ENCODE results near the gene BCKDHB. TPM values are rescaled to one million over a fixed set of nuclear protein-coding genes. Genes with fewer than 3 reads are reported as not detected.

The BCKDHB gene
- total RNA-seq, 1 experiment from 2014 or later = 17.7 TPM

- CTCF ChIA-PET = interaction anchor here (1.0 to 1.7 kb wide), 2 partner anchors 10 to 123 kb away, joined by 3 to 8 read pairs; no protein-coding TSS in a partner anchor
- no TSS peak for BruUV-seq (replicated peaks)
- H3K27ac Mint-ChIP-seq (ENCODE audit: low read depth, unreplicated experiment) = no peak overlapping the region
- DNase-seq (ENCODE audit: unreplicated experiment) = peak; percentile 36
- no peak overlapping the region for H3K4me3 Mint-ChIP-seq (ENCODE audit: unreplicated experiment)
- no peaks in the 10 kb centered on the region for H3K4me1 Mint-ChIP-seq (ENCODE audit: insufficient read depth, unreplicated experiment)
- intact Hi-C loops (cut with micrococcal nuclease) = loop anchor here (5.0 to 10.0 kb wide), 4 partner anchors 138 to 270 kb away; no protein-coding TSS in a partner anchor
- H3K27me3 Mint-ChIP-seq (ENCODE audit: insufficient read depth, unreplicated experiment) = no peaks in the 10 kb centered on the region
- H3K9me3 Mint-ChIP-seq (ENCODE audit: unreplicated experiment) = no peaks in the 10 kb centered on the region
- POLR2A ChIA-PET = interaction anchor here (0.8 kb wide), 1 partner anchor 212 kb away, joined by 4 read pairs; no protein-coding TSS in a partner anchor
- H3K36me3 Mint-ChIP-seq (ENCODE audit: insufficient read depth, unreplicated experiment) = no peaks in the 10 kb centered on the region
- TF ChIP-seq, protein P1, sequence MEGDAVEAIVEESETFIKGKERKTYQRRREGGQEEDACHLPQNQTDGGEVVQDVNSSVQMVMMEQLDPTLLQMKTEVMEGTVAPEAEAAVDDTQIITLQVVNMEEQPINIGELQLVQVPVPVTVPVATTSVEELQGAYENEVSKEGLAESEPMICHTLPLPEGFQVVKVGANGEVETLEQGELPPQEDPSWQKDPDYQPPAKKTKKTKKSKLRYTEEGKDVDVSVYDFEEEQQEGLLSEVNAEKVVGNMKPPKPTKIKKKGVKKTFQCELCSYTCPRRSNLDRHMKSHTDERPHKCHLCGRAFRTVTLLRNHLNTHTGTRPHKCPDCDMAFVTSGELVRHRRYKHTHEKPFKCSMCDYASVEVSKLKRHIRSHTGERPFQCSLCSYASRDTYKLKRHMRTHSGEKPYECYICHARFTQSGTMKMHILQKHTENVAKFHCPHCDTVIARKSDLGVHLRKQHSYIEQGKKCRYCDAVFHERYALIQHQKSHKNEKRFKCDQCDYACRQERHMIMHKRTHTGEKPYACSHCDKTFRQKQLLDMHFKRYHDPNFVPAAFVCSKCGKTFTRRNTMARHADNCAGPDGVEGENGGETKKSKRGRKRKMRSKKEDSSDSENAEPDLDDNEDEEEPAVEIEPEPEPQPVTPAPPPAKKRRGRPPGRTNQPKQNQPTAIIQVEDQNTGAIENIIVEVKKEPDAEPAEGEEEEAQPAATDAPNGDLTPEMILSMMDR (IDR thresholded peaks at IDR 0.05; ENCODE audit: unreplicated experiment) = no peak
These were observed 230.4 kb downstream of the BCKDHB start for GRCh38 chr6:80336911-80337310.

DNA sequence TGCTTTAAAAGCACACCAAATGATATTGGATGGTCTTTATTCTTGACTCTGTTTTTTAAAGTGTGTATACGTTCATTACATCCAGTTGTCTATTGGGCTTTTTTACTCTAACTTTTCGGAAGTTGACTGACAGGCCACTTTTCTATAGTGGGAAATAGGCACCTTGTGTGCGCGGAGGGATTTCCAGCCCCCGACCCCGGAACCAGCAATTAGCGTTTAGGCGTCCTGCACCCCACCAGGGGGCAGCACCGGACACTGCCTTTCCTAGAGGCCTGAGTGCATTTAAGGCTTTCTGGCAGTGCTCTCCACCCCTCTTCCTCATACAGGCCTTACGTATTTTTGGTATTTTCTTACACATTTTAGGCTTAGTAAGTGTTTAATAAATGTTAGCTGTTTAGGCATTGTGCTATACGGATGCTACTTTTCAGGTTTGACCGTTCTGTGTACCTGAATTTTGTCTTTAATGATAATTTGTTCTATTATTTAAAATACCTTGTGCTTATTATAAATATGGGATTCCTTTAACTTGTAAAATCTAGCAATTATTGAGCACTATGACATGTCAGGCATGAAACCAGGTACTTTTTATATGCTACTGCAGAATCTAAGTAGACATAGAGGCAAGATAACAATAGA, 231.8 kb downstream of the BCKDHB start:
- H3K4me1 Mint-ChIP-seq (ENCODE audit: insufficient read depth, unreplicated experiment) = no peaks in the 10 kb centered on the region
- H3K4me3 Mint-ChIP-seq (ENCODE audit: unreplicated experiment) = no peak overlapping the region

GRCh38 chr6:80339421-80339820, 232.9 kb downstream of the BCKDHB start:
- H3K27me3 Mint-ChIP-seq (ENCODE audit: insufficient read depth, unreplicated experiment) = no peaks in the 10 kb centered on the region
- H3K27ac Mint-ChIP-seq (ENCODE audit: low read depth, unreplicated experiment) = no peak overlapping the region
- no peaks in the 10 kb centered on the region for H3K4me1 Mint-ChIP-seq (ENCODE audit: insufficient read depth, unreplicated experiment)
- H3K9me3 Mint-ChIP-seq (ENCODE audit: unreplicated experiment) = no peaks in the 10 kb centered on the region
- no peak for DNase-seq (ENCODE audit: unreplicated experiment)
- POLR2A ChIA-PET = no interaction called here
- no peaks in the 10 kb centered on the region for H3K36me3 Mint-ChIP-seq (ENCODE audit: insufficient read depth, unreplicated experiment)
- intact Hi-C loops (cut with micrococcal nuclease) = loop anchor here (5.0 to 10.0 kb wide), 4 partner anchors 135 to 268 kb away; no protein-coding TSS in a partner anchor
- TF ChIP-seq, protein P1 (IDR thresholded peaks at IDR 0.05; ENCODE audit: unreplicated experiment) = no peak
- no TSS peak for BruUV-seq (replicated peaks)
- H3K4me3 Mint-ChIP-seq (ENCODE audit: unreplicated experiment) = no peak overlapping the region
- CTCF ChIA-PET = interaction anchor here (0.6 kb wide), 1 partner anchor 11 kb away, joined by 3 read pairs; no protein-coding TSS in a partner anchor

More for the DNA sequence above, 231.8 kb downstream of the BCKDHB start:
- CTCF ChIA-PET = interaction anchor here (0.7 to 1.7 kb wide), 4 partner anchors 9 to 714 kb away, joined by 3 to 8 read pairs (median 3); no protein-coding TSS in a partner anchor
- POLR2A ChIA-PET = no interaction called here
- H3K27me3 Mint-ChIP-seq (ENCODE audit: insufficient read depth, unreplicated experiment) = no peaks in the 10 kb centered on the region
- no TSS peak for BruUV-seq (replicated peaks)
- DNase-seq (ENCODE audit: unreplicated experiment) = peak; percentile 63
- H3K36me3 Mint-ChIP-seq (ENCODE audit: insufficient read depth, unreplicated experiment) = no peaks in the 10 kb centered on the region
- TF ChIP-seq, protein P1 (IDR thresholded peaks at IDR 0.05; ENCODE audit: unreplicated experiment) = peak; percentile 55
- no peaks in the 10 kb centered on the region for H3K9me3 Mint-ChIP-seq (ENCODE audit: unreplicated experiment)
- intact Hi-C loops (cut with micrococcal nuclease) = loop anchor here (5.0 to 10.0 kb wide), 4 partner anchors 136 to 269 kb away; no protein-coding TSS in a partner anchor
- H3K27ac Mint-ChIP-seq (ENCODE audit: low read depth, unreplicated experiment) = no peak overlapping the region

DNA sequence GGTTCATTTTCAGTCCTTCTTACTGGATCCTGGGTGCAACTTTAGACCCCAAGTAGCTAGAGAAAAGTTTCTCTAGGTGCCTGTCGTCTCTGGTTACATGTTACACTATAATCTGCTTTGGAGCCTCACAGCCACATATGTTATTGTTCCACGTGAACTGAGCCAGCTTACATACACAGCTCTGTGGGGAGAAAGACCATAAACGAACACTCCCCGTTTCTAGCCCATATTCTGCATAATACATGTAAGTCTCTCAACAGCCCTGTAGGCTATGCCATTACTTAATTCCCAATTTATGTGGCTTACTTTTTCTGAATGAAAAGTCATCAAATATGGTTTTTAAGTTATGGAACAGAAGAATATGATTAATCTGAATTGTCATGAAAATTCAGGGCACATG, 233.8 kb downstream of the BCKDHB start:
- TF ChIP-seq, protein P1 (IDR thresholded peaks at IDR 0.05; ENCODE audit: unreplicated experiment) = no peak
- Mint-ChIP-seq H3K27ac (ENCODE audit: low read depth, unreplicated experiment) (no peak overlapping the region), H3K4me1 (ENCODE audit: insufficient read depth, unreplicated experiment) (no peaks in the 10 kb centered on the region), H3K4me3 (ENCODE audit: unreplicated experiment) (no peak overlapping the region), H3K36me3 (ENCODE audit: insufficient read depth, unreplicated experiment) (no peaks in the 10 kb centered on the region), H3K9me3 (ENCODE audit: unreplicated experiment) (no peaks in the 10 kb centered on the region), H3K27me3 (ENCODE audit: insufficient read depth, unreplicated experiment) (no peaks in the 10 kb centered on the region)
- intact Hi-C loops (cut with micrococcal nuclease) = no loop called here
- ChIA-PET POLR2A (interaction anchor here (1.9 kb wide), 1 partner anchor 9 kb away, joined by 4 read pairs; no protein-coding TSS in a partner anchor), CTCF (no interaction called here)
- DNase-seq (ENCODE audit: unreplicated experiment) = no peak
- no TSS peak for BruUV-seq (replicated peaks)
